Measurements from ENCODE around the gene MOB3C. TPM values are rescaled to one million over a fixed set of nuclear protein-coding genes. Genes with fewer than 3 reads are reported as not detected.
A peak's percentile ranks its signal among the peaks of the same experiment; 100 is the strongest.

Gene MOB3C
- total and polyA plus RNA-seq, 11 donors: 6.0 to 24.0 (median 10.5) TPM

GRCh38 chr1:46575300-46575699, 41.3 kb downstream of the MOB3C start:
- Histone ChIP-seq H3K4me3 (no peak overlapping the region), H3K27me3 (no peaks in the 10 kb centered on the region), H3K4me1 (peaks cover 0 to 22% (median 12%) of the 10 kb centered on the region in 12 donors), H3K36me3 (peaks cover 0 to 97% (median 73%) of the 10 kb centered on the region in 9 donors), H3K9me3 (no peaks in the 10 kb centered on the region), H3K27ac (no peak overlapping the region)
- intact Hi-C loops (cut with DNase I): no loop called here
- ATAC-seq: no peak
- no peak for TF ChIP-seq POLR2A (IDR thresholded peaks at IDR 0.05)
- no peak for TF ChIP-seq CTCF (IDR thresholded peaks at IDR 0.05)
- 83 to 90% (median 87%) methylated on average over 12 of the region's 12 CpGs for WGBS, 4 donors
- DNase-seq: no peak

GRCh38 chr1:46571691-46572225, 44.9 kb downstream of the MOB3C start:
- Histone ChIP-seq H3K4me1 (peaks cover 0 to 22% (median 11%) of the 10 kb centered on the region in 12 donors), H3K27ac (peak overlapping the region in 1 of 12 donors; percentile 51), H3K36me3 (peaks cover 0 to 97% (median 63%) of the 10 kb centered on the region in 9 donors), H3K27me3 (no peaks in the 10 kb centered on the region), H3K4me3 (no peak overlapping the region), H3K9me3 (no peaks in the 10 kb centered on the region)
- TF ChIP-seq POLR2A (IDR thresholded peaks at IDR 0.05) (no peak), CTCF (IDR thresholded peaks at IDR 0.05) (no peak)
- no peak for ATAC-seq
- no peak for DNase-seq
- whole genome bisulfite sequencing, 4 donors: 92 to 97% (median 94%) methylated on average over 6 of the region's 6 CpGs
- intact Hi-C loops (cut with DNase I): no loop called here

GRCh38 chr1:46569884-46570725, 46.5 kb downstream of the MOB3C start:
- 73 to 82% (median 81%) methylated on average over 14 of the region's 14 CpGs for WGBS, 4 donors
- TF ChIP-seq CTCF (IDR thresholded peaks at IDR 0.05) (no peak), POLR2A (IDR thresholded peaks at IDR 0.05) (no peak)
- Histone ChIP-seq H3K9me3 (no peaks in the 10 kb centered on the region), H3K36me3 (peaks cover 0 to 99% (median 65%) of the 10 kb centered on the region in 9 donors), H3K27me3 (no peaks in the 10 kb centered on the region), H3K4me3 (no peak overlapping the region), H3K27ac (no peak overlapping the region), H3K4me1 (peaks cover 0 to 22% (median 11%) of the 10 kb centered on the region in 12 donors)
- no peak for ATAC-seq
- intact Hi-C loops (cut with DNase I): no loop called here
- DNase-seq: no peak

- ATAC-seq: no peak
- Histone ChIP-seq H3K4me1 (peaks cover 0 to 20% (median 11%) of the 10 kb centered on the region in 12 donors), H3K27me3 (no peaks in the 10 kb centered on the region), H3K9me3 (no peaks in the 10 kb centered on the region), H3K27ac (peak overlapping the region in 1 of 12 donors; percentile 11), H3K4me3 (no peak overlapping the region), H3K36me3 (peaks cover 1 to 99% (median 65%) of the 10 kb centered on the region in 9 donors)
- whole genome bisulfite sequencing, 4 donors: 77 to 96% (median 82%) methylated on average over 4 of the region's 4 CpGs
- TF ChIP-seq CTCF (IDR thresholded peaks at IDR 0.05) (no peak), POLR2A (IDR thresholded peaks at IDR 0.05) (no peak)
- intact Hi-C loops (cut with DNase I): no loop called here
- DNase-seq: no peak
Observed at GRCh38 chr1:46569116-46569515, 47.5 kb downstream of the MOB3C start.

Data from heart left ventricle (tissue), 16 donors.